ENCODE measurements around the gene HDAC9.

DNA sequence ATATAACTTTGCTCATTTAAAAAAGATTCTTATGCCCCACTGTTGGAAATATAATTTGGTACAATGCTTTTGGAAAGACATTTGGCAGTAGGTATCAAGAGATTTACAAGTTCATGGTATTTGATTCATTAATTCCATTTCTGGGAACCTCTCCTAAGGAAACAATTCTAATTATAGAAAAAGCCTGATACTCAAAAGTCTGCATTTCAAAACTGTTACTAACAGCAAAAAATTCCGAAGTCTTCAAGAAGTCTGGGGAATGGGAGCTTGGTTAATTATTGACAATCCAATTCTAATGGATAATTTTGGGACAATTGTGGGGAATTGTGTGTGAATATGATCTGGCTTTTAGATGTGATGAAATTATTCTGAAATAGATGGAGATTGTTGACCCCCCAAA is 59.6 kb downstream of the HDAC9 start:
- no peak for TF ChIP-seq ZNF274 (IDR thresholded peaks at IDR 0.05; ENCODE audit: low read depth, low read length)
- TF ChIP-seq SUZ12 (IDR thresholded peaks at IDR 0.05; ENCODE audit: extremely low read depth, insufficient read depth, insufficient read length) = no peak
